Measurements from ENCODE around the gene PTPN11. TPM values are rescaled to one million over a fixed set of nuclear protein-coding genes. Genes with fewer than 3 reads are reported as not detected.

PTPN11 gene
- total RNA-seq, 1 donor from 2014 or later, result 83.1 TPM

- no peaks in the 10 kb centered on the region for H3K9me3 Mint-ChIP-seq
Measured at GRCh38 chr12:112546996-112547395, 128.2 kb downstream of the PTPN11 start.

GRCh38 chr12:112549031-112549430, 130.3 kb downstream of the PTPN11 start:
- peaks cover 2% of the 10 kb centered on the region for H3K9me3 Mint-ChIP-seq
- CTCF ChIA-PET, result no interaction called here
- no peak for ATAC-seq (ENCODE audit: low read depth)

More at GRCh38 chr12:112546996-112547395, 128.2 kb downstream of the PTPN11 start:
- H3K4me1 Mint-ChIP-seq, result no peaks in the 10 kb centered on the region
- TF ChIP-seq CTCF (IDR thresholded peaks at IDR 0.05), result no peak
- H3K27me3 Mint-ChIP-seq, result peaks cover 22% of the 10 kb centered on the region
- no peak for ATAC-seq (ENCODE audit: low read depth)
- intact Hi-C loops (cut with micrococcal nuclease), result no loop called here
- no peak overlapping the region for H3K27ac Mint-ChIP-seq
- H3K4me3 Mint-ChIP-seq, result no peak overlapping the region
- no peak for DNase-seq
- ChIA-PET CTCF (no interaction called here), POLR2A (no interaction called here)
- H3K36me3 Mint-ChIP-seq (ENCODE audit: low read depth), result no peaks in the 10 kb centered on the region

GRCh38 chr12:112551681-112552080, 132.9 kb downstream of the PTPN11 start:
- H3K27me3 Mint-ChIP-seq, result peaks cover 17% of the 10 kb centered on the region
- intact Hi-C loops (cut with micrococcal nuclease), result no loop called here
- no peaks in the 10 kb centered on the region for H3K4me1 Mint-ChIP-seq
- H3K27ac Mint-ChIP-seq, result no peak overlapping the region
- no peak for TF ChIP-seq CTCF (IDR thresholded peaks at IDR 0.05)
- ATAC-seq (ENCODE audit: low read depth), result no peak
- no peak for DNase-seq
- CTCF ChIA-PET, result no interaction called here
- POLR2A ChIA-PET, result no interaction called here
- H3K4me3 Mint-ChIP-seq, result no peak overlapping the region
- no peaks in the 10 kb centered on the region for H3K36me3 Mint-ChIP-seq (ENCODE audit: low read depth)
- peaks cover 2% of the 10 kb centered on the region for H3K9me3 Mint-ChIP-seq

More at GRCh38 chr12:112549031-112549430, 130.3 kb downstream of the PTPN11 start:
- Mint-ChIP-seq H3K27me3 (peaks cover 19% of the 10 kb centered on the region), H3K36me3 (ENCODE audit: low read depth) (no peaks in the 10 kb centered on the region), H3K4me3 (no peak overlapping the region), H3K4me1 (no peaks in the 10 kb centered on the region), H3K27ac (no peak overlapping the region)
- POLR2A ChIA-PET, result no interaction called here
- TF ChIP-seq CTCF (IDR thresholded peaks at IDR 0.05), result no peak
- intact Hi-C loops (cut with micrococcal nuclease), result no loop called here
- DNase-seq, result no peak

- Mint-ChIP-seq H3K4me3 (no peak overlapping the region), H3K27ac (no peak overlapping the region), H3K36me3 (ENCODE audit: low read depth) (no peaks in the 10 kb centered on the region), H3K27me3 (peaks cover 2% of the 10 kb centered on the region), H3K9me3 (peaks cover 2% of the 10 kb centered on the region), H3K4me1 (no peaks in the 10 kb centered on the region)
- DNase-seq (no peak), ATAC-seq (ENCODE audit: low read depth) (no peak)
- POLR2A ChIA-PET, result no interaction called here
- no peak for TF ChIP-seq CTCF (IDR thresholded peaks at IDR 0.05)
- CTCF ChIA-PET, result no interaction called here
- intact Hi-C loops (cut with micrococcal nuclease), result no loop called here
Measured at GRCh38 chr12:112555621-112556233, 137.0 kb downstream of the PTPN11 start.

GRCh38 chr12:112557951-112558630, 139.3 kb downstream of the PTPN11 start:
- POLR2A ChIA-PET, result no interaction called here
- no peak for TF ChIP-seq CTCF (IDR thresholded peaks at IDR 0.05)
- Mint-ChIP-seq H3K4me1 (no peaks in the 10 kb centered on the region), H3K27ac (no peak overlapping the region), H3K4me3 (no peak overlapping the region), H3K27me3 (peaks cover 8% of the 10 kb centered on the region), H3K9me3 (peaks cover 2% of the 10 kb centered on the region), H3K36me3 (ENCODE audit: low read depth) (no peaks in the 10 kb centered on the region)
- ATAC-seq (ENCODE audit: low read depth) (no peak), DNase-seq (no peak)
- intact Hi-C loops (cut with micrococcal nuclease), result no loop called here
- CTCF ChIA-PET, result no interaction called here

Other genes starting within 250 kb of the PTPN11 start
- gene HECTD4, start 36.5 kb upstream of the PTPN11 start, total RNA-seq, result 76.3 and 98.8 TPM in 2 replicates
- gene RPL6, start 9.3 kb upstream of the PTPN11 start, total RNA-seq, result 2,197 and 2,546 TPM in 2 replicates

Measured in activated B cell treated with CpG ODN at 0.5 μM for 24 hours (primary cell).